GM19023 (cell line): ENCODE results near the gene TPSD1.

Experiments
- ATAC-seq: cut with Tn5 transposase; IDR thresholded peaks from one replicate; pipeline ENCODE4 v1.9.1; 2021; ENCODE audit warnings: mild to moderate bottlenecking, moderate library complexity; ENCODE audit not compliant: unreplicated experiment

TPSD1 gene

GRCh38 chr16:1297018-1297696 lies 41.3 kb downstream of the TPSD1 start:
- ATAC-seq: no peak

DNA sequence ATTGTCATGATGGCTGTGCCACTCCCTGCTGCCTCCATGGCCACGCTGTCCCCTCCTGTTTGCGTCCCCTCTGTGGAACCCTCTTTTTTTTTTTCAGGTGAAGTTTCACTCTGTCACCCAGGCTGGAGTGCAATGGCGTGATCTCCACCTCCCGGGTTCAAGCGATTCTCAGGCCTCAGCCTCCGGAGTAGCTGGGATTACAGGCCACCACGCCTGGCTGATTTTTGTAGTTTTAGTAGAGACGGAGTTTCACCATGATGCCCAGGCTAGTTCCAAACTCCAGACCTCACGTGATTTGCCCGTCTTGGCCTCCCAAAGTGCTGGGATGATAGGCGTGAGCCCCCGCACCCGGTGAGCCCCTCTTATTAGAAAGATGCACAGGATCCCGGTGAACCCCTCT lies 42.5 kb downstream of the TPSD1 start:
- no peak for ATAC-seq

- ATAC-seq: no peak
Observed at GRCh38 chr16:1299012-1299867, 43.4 kb downstream of the TPSD1 start.

DNA sequence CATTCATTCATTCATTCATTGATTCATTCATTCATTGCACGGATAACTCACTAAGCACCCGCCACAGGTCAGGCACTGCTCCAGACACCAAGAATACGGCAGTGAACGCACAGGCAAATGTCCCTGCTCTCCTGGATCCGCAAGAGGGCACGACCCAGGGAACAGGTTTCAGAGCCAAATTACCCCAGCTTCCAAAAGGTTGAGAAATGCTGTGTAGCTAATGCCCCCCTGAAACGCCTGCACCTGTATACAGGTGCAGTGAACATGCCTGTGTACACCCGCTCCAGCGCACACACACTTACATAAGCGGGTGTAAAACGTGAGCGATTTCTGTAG lies 44.0 kb downstream of the TPSD1 start:
- no peak for ATAC-seq

DNA sequence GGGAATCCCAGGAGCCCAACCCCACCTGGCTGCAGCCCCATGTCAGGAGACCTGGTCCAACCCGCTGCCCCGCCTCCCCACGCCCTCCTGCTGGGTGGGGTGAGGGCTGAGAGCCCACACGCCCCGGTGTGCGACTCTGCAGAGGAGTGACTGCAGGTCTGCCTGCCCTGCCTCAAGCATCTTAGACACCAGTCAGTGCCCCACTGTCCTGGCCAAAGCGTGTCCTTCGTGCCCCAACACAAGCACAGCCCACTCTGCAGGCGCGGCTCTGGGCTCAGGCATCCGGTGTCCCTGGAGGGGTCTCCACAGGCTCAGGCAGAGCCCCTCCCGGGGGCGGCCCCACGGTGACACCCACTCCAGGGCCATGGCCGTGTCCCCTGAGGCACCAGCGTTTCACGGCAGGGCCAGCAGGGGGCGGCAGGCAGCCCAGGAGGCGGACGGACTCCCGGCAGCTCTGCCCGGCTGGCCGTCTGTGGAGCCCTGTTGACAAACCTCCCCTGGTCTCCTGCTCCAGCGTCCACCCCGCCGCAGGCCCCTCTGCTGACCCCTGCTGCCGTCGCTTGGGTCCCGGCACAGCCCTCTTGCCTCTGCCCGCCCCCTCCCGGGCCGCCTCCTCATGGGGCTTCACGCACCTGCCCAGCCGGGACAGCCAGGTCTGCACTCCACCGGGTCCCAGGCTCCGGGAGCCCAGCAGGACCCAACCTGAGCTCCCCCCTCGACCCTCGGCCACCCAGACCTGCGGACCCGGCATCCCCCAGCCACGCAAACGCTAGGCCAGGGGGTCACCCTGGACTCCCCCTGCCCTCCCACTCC lies 45.0 kb downstream of the TPSD1 start:
- ATAC-seq: no peak

GRCh38 chr16:1301562-1301961 lies 45.7 kb downstream of the TPSD1 start:
- no peak for ATAC-seq

GRCh38 chr16:1305823-1306222 lies 50.0 kb downstream of the TPSD1 start:
- no peak for ATAC-seq

DNA sequence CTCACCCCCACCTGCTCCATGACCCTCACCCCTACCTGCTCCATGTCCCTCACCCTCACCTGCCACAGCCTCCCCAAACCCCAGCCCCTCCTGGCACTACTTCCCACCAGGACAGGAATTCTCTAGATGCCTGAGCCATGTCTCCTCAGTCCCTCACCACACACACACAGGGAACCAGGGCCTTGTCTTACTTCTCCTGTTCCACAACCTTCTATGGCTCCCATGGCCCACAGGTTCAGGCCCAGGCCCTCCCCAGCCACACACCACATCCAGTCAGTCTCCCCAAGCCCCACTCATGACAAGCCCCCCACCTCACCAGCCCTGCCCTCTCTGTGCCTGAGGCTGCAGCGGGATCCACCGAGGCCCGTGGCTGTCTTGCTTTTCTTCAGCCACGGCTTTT lies 50.5 kb downstream of the TPSD1 start:
- no peak for ATAC-seq

- no peak for ATAC-seq
Observed at GRCh38 chr16:1308036-1308976, 52.4 kb downstream of the TPSD1 start.
